ENCODE data around the gene HIBADH.

HIBADH gene

DNA sequence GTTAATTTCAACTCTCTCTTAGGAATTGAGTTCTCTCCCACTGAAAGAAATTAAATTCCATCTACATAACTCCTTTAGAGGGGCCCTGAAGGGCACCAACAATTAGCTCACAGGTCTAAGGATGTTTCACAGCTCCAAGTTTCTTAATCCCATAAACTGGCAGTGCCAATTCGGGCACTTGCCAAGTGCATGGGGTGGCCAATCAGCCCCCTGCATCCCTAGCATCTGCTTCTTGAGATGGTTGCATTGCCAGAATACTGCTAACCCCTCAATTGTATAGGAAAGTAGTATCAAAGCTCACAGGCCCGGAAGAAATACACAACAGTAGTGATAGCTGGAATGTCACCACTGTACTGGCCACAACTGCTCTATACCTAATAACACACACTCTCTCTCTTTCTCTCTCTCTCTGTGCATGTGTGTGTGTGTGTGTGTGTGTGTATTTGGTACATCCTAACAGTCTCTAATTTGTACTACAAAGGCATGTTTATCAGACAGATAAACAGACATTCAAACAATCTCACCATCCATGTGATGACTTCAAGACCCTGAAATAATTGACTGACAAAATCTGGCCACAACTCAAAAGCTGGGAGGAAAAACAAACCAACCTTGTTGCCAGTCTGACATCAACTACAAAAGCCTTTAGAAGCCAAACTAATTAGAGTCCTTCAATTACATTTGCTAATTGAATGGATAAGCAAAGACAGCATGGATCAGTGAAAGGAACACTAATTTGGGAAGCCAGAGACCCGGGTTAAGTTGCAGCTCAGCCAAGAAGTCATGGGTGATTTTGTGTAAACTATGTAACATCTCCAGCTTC, 27.8 kb downstream of the HIBADH start:
- DNase-seq, result no peak

DNA sequence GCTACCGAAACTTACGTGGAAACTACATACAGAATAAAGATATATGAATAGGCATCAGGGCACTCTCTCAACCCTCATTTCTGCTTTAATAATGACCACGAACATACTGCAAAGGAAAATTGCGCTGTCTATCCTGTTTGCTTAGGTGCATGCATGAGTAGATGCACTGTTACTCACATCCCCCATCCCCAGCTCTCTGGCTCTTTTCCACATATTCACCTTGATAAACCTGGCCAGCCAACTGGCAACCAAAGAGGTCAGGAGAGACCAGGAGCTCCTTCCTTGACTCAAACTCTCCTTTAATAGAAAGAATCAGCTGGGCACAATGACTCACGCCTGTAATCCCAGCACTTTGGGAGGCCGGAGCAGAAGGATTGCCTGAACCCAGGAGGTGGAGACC, 29.6 kb downstream of the HIBADH start:
- DNase-seq, result no peak

DNA sequence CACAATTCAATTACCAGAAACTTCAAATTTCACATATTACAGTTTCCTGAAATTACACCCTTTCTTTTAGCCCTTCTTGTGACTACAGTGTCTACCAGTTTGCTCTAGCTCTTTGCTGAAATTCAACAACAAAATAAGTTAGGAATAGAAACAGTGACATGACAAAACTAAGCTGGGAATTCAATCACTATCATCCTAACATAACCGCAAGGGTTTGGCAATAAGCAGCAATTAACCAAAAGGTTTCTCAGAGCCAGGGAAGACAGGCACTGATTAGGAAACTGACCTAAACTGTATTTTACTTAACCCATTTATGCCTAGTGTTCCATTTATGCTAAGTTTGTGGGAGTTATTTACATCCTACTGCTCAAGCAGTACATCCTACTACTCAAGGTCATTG, 31.3 kb downstream of the HIBADH start:
- DNase-seq, result no peak

DNA sequence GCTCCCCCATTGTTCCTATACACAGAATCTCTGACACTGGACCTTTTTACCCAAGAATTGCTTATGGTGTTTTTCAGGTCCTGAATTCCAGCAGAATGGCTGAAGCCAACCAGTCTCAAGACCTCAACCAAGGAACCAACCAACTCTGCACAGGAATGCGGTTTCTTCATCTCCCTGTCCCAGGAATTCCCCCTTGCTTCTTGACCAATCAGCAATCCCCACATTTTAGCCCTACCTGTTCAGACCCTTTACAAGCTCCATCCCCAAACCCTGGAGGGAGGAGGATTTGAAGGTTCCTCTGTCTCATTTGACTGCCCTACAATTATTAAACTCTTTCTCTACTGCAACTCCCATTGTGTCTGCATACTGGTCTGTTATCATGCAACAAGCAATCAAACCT, 35.5 kb downstream of the HIBADH start:
- DNase-seq, result no peak

DNA sequence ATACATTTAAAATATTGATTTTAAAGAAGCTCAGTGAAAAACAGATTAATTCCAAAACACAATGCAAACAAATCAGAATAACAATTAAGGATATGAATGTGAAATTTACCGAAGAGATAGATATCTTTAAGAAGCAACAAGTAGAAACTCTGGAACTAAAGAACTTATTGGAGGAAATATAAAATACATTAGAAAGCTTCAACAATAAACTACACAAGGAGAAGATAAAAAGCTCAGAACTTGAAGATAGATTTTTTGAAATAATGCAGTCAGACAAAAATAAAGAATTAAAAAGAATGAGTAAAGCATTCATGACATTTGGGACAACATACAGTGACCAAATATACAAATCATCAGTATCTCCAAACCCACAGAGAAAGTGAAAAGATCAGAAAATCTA, 43.2 kb downstream of the HIBADH start:
- DNase-seq, result no peak

DNA sequence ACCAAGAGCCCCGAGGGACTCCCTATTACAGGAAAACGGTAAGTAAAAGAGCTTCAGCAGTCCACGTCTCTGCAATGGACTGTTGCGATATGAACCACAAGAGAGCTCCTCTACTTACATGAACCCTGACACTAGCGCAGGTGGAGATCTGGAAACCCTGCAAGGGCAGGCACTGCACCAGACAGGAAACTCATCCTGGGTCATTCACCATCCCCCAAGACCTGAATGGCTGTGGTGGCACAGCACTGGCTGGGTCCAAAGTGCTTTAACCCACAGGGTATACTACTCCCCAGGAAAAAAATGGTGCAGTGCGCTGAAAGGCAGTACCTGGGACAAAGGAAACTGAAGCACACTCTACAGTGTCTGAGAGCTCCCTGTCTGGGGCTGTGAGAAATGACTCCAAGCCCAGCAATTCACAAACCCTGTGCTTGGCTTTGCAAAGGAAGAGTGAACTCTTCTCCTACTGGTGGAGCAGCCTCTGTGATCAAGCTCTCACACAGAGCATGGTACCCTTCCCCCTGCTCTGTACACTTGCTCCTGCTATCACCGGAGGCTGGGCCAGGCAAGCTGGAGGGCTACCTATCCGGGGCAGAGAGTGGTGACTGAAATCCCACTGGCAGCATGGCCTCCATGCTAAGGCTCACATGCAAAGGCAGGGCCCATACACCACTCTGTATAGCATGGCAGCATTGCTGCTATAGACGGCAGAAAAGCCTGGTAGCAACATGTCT, 44.9 kb downstream of the HIBADH start:
- DNase-seq, result no peak

DNA sequence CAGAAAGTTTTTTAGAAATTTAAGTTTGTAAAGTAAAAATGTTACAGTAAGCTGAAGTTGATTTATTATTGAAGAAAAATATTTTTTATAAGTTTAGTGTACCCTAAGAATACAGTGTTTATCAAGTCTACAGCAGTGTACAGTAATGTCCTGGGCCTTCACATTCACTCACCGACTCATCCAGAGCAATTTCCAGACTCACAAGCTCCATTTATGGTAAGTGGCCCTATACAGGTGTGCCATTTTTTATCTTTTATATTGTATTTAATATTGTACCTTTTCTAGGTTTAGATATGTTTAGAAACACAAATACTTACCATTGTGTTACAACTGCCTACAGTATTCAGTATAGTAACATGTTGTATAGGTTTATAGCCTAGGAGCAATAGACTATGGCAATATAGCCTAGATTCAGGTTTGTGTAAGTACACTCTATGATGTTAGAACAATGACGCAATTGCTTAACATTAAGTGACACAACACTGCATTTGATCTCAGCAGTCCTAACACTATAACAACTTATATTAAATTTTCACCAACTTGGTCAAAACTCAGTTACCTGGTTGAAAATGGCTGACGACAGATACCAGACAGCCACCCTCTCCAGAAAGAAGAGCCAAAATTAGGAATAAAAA, 45.7 kb downstream of the HIBADH start:
- no peak for DNase-seq

DNA sequence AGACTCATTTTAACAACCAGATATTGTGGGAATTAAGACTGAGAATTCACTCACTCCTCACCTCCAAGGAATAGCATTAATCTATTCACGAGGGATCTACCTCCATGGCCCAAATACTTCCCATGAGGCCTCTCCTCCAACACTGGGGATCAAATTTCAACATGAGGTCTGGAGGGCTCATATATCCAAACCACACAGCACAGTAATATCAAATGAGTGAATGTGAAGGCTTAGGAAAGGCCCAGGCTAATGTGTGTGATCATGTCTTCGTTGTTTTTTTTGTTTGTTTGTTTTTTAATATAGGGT, 46.5 kb downstream of the HIBADH start:
- DNase-seq, result no peak

DNA sequence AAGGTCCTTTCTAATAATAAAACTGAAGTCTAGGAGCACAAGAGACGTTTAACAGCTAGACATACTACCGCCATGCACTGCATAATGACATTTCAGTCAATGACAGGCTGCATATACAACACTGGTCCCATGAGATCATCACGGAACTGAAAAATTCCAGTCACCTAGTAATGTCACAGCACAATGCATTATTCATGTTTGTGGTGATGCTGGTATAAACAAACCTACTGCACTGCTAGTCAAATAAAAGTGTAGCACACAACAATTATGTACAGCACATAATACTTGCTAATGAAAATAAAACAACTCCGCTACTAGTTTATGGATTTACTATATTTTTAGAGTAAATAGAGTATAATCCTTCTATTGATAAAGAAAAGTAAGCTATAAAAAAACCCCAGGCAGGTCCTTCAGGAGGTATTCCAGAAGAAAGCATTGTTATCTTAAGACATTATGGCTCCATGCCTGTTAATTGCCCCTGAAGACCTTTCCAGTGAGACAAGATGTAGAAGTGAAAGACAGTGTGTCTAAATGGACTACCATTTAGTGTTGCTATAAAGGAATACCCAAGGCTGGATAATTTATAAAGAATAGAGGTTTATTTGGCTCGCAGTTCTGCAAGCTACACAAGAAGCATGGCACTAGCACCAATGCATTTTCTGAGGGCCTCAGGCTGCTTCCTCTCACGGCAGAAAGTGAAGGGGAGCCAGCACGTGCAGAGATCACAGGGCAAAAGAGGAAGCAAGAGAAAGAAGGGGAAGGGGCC, 47.1 kb downstream of the HIBADH start:
- DNase-seq, result no peak

DNA sequence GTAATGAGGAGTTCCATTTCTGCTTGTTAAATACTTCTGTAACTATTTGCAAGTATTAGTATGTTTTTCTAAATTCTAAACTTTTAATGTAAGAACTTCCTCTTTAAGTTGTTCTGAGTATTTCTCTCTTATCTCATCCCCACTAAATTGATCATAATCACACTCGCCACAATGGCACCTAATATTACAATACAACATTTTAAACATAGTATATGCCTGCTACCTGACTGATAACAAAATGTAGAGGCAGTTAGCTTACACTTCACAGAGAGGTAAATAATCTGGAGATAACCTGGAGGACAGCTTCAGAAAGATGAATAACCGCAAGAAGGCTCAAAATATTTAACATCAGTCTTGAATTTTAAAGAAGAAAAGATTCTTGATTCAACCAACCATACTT, 48.6 kb downstream of the HIBADH start:
- no peak for DNase-seq

DNA sequence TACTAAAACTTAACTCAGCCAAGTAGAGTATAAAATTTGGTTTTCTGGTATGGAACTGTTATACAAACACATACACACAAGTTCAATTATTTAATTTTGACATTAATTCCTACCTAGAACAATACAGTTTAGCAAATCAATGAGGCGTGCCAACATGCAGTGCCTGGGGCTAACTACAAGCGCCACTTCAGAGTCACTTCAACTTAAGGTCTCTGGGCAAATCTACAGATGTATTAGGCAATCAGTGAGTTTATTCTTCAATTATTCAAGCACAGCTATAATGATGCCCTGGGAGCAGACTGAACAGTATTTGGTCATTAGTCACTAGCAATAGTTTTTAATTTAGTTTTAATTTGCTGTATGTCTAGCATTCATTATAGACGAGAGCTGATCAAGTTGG, 51.6 kb downstream of the HIBADH start:
- DNase-seq, result no peak

DNA sequence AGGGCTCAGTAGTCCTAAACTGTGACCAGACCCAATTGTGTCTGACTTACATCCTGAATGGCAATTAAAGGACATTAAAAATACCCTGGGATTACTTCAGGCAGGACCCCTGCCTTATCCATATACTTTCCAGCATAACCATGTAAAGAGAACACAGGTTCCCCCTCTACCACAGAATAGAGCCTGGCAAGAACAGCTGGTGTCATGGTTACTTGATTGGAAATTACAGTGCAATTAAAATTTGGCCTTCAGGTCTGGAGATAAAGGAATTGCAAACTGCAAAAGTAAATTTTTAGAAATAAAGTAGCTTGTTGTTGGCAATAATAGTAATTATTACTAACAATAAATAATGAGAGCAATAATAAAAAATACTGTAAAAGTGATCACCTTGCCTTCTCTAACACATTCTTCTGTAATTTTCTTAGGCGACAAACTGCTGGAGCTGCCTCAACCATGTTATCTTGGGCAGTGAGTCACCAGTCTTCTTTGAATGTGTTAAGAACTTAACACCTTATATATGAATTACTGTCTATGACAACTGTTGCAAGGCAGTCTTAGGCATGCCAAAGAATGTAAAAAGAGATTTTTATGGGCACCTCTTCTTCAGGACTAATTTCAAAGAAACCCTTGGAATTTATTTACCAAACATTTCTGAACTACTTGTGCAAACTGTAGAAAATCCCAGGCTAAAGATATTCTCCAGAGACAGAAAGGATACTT, 53.7 kb downstream of the HIBADH start:
- no peak for DNase-seq

DNA sequence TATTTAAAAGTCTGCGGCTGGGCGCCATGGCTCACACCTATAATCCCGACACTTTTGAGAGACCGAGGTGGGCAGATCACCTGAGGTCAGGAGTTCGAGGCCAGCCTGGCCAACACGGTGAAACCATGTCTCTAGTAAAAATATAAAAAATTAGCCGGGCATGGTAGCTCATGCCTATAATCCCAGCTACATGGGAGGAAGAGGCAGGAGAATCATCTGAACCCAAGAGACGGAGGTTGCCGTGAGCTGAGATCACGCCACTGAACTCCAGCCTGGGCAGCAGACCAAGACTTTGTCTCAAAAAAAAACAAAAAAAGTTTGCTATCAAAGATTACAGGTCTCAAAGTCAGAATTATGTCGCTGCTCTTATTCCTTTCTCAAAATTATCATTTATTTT, 55.5 kb downstream of the HIBADH start:
- DNase-seq, result no peak

DNA sequence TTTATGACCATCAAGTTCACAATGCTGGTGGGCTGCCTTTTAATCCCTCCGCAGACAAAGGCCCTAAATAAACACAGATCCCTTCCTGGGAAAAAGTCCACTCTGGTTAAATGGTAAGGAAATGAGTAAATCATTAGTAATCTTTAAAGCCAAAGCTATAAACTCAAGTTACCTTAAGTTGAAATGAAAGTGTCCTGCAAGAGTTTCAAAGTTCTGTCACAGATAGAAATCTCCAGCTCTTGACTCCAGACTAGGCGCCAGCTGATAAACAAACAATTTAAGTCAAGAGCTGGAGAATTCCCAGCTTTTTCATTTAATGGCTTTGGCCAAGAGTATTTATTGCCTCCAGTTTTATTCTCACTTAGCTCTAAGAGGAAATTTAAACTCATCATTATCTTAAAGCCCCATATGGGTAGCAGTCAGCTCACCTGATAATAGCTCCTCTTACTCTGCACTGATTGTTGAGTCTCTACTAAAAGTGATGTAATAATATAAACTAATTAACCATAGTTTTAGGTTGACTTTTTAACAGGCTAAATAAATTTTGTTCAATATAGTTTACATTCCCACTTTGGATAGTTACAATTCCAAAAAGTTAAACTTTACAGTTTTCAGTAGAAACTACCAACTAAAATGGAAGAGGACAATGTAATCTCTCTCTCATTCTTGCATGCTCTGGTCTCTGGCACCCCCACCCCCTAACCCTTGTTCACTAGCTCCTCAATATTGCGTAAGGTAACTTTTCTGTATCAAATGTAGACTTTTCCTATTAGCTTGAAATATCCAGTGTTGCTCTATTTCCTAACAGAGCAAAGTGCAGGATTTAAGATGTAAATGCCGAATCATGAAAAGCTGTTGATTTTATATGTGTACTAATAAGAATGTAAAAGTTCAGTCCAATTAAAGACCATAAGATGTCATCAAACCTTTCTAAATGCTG, 56.1 kb downstream of the HIBADH start:
- DNase-seq, result no peak

DNA sequence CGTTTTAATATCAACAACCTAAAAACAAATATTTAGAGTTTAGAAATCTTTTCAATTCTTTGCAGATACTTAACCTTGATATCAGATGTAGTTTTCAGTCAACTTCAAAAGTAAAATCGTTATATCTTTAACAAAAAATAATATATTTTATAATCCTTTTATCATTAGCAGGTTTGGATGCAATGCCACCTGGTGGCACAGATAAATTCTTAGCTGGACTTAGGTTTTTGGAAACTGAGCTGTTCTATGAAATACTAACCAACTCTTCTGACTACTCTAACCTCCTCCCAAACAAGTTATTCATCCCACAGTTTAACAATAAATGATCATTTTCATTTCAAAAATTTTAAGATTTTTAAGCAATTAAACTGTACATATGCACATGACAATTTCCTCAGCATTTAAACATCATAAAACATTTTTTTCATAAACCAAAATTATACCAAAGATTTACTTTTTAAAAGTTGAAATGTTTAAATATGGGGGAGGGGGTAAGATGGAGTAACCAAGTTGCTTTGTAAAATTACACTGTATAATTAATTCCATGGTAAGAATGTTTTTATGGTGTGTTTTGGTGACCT, 56.9 kb downstream of the HIBADH start:
- DNase-seq, result no peak

DNA sequence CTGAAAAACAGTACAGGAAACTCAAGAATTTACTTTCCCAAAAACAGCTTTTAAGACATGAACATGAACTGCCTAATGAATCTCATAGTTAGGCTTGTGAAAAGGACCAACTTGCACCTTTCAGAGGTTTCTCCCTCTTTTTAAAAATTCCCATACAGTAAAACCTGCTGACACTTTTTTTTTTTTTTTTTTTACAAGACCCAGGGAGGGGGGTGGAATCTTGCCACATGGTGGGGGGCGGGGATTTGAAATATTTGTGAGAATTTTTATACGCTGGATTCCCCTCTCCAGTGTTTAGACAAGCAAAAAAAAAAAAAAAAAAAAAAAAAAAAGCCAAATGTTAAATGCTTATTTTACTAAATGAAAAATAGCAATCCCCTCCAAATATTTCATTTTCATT, 57.4 kb downstream of the HIBADH start:
- no peak for DNase-seq

DNA sequence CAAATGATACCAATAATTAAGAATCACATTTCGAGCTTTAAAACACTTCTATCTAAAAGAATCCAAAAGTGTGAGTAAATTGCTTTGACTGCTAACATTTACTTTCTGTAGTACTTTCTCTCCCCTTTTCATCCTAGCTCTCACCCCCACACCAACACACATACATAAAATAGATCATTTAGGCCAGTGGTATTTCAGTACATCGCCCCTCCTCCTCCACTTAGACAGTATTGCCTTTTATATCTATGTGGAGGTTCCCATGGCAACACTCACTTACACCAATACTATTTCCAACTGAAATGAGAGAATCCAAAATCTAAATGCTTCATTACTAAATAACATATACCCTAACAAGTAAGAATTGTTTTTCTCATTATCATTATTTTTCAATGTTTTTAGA, 58.9 kb downstream of the HIBADH start:
- DNase-seq, result no peak

DNA sequence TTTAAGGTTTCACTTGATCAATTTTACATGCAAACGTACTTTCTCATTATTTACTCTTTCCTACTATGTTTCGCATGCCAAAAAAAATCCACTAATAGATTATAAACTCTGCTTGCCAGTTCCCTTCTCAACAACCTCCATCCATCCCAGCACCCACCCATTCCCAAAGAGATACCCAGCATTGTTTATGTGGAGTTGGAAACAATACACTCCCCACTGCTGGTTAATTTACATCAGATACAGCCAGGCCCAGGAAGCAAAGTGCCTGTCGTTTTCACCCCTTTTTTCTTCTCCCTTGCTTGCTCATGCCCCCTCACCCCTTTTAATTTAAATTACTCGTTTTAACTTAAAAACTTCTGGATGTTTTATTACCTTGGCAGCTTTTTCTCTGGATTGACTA, 59.9 kb downstream of the HIBADH start:
- DNase-seq, result no peak

DNA sequence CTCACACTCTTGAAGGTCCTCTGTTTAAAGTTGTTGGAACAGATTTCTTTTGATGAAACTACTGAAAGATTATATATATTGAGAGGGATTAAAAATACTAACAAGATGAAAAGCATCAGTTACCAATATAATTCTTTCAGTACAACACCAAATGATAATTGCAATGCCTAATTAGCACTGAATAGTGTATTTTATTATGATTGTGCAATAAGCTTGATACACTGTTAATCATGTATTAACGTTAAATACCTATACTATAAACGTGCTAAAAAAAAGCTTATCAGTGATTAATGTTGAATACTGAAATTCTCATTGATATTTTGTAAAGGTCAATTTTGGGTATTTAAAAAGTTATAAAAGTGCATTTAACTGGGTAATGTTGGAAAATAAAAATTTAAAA, 61.5 kb downstream of the HIBADH start:
- no peak for DNase-seq

DNA sequence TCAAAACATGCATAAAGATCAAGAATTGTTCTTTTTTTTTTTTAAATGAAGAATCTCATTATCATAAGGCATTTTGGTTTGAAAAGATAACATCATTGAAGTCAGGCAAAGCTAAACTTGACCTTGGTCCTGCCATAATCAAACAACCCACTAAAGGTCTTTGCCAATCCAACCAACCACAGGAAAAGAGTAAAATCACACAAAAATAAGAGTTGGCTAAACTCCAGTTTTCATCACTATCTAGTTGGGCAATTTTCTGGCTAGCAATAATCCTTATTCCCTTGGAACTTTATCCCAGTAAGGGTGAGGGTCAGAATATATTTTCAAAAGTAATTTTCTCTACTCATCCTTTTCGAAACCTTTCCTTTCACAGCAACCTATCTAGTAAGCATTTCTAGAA, 62.4 kb downstream of the HIBADH start:
- DNase-seq, result no peak

DNA sequence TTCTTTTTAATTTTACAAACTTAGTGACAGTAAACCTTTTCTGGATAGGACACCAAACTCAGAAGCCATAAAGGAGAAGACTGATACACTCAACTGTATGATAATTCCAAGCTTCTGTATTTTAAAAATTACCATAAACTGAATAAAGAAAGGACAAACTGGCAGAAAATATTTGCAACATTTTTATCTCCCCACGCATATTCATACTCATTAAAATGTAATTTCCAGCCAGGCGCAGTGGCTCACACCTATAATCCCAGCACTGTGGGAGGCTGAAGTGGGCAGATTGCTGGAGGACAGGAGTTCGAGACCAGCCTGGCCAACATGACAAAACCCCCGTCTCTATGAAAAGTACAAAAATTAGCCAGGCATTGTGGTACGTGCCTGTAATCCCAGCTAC, 67.7 kb downstream of the HIBADH start:
- no peak for DNase-seq
